NB4 (cell line): Measurements from ENCODE around the gene HLCS.

Experiments used
- DNase-seq: peaks from one replicate; pipeline ENCODE4 v3.0.0; 2010; ENCODE audit warnings: low read depth
- H3K4me3 ChIP-seq: one replicate; pipeline ENCODE4 v1.5.1; 2011; ENCODE audit warnings: mild to moderate bottlenecking, low read depth, low read length, moderate library complexity
- MAX ChIP-seq: IDR thresholded peaks from 2 replicates; pipeline ENCODE4 v1.6.1; 2011; ENCODE audit warnings: low read depth, low read length
- MYC ChIP-seq: IDR thresholded peaks from 2 replicates; pipeline ENCODE4 v1.6.1; 2011; ENCODE audit warnings: low read depth, low read length
- POLR2A ChIP-seq: IDR thresholded peaks from 2 replicates; pipeline ENCODE4 v1.6.1; 2011; ENCODE audit warnings: mild to moderate bottlenecking; ENCODE audit not compliant: insufficient read length; ENCODE audit errors: extremely low read depth
- TF ChIP-seq, protein P1 (sequence below): IDR thresholded peaks from one replicate; pipeline ENCODE4 v1.5.1; 2012; ENCODE audit warnings: low read depth, low read length

HLCS gene

DNA sequence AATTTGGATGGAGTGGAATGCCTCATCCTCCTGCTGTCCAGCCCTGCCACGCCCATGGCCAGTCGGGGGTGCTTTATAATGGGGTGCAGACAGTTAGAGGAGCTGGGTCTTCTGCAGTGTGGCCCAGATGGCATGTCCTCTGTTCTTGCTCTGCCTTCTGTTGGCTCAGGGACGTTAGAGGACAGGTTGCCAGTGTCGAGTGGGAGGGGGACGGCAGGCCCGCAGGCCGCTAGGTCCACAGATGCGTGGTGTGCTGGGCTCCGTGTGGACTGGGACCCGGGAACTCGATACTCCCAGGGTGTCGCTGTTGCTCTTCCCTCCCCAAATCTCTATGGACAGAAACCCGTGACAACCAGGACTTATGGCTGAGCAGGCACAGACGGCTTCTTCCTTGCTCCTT, 234.3 kb downstream of the HLCS start:
- TF ChIP-seq MAX, result no peak
- TF ChIP-seq MYC, result no peak
- TF ChIP-seq, protein P1, sequence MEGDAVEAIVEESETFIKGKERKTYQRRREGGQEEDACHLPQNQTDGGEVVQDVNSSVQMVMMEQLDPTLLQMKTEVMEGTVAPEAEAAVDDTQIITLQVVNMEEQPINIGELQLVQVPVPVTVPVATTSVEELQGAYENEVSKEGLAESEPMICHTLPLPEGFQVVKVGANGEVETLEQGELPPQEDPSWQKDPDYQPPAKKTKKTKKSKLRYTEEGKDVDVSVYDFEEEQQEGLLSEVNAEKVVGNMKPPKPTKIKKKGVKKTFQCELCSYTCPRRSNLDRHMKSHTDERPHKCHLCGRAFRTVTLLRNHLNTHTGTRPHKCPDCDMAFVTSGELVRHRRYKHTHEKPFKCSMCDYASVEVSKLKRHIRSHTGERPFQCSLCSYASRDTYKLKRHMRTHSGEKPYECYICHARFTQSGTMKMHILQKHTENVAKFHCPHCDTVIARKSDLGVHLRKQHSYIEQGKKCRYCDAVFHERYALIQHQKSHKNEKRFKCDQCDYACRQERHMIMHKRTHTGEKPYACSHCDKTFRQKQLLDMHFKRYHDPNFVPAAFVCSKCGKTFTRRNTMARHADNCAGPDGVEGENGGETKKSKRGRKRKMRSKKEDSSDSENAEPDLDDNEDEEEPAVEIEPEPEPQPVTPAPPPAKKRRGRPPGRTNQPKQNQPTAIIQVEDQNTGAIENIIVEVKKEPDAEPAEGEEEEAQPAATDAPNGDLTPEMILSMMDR, result no peak
- TF ChIP-seq POLR2A, result no peak

GRCh38 chr21:36730291-36731281, 235.9 kb downstream of the HLCS start:
- H3K4me3 ChIP-seq, result no peak overlapping the region
- no peak for TF ChIP-seq POLR2A
- no peak for TF ChIP-seq MAX

More for the DNA sequence above, 234.3 kb downstream of the HLCS start:
- DNase-seq, result no peak
- H3K4me3 ChIP-seq, result no peak overlapping the region

DNA sequence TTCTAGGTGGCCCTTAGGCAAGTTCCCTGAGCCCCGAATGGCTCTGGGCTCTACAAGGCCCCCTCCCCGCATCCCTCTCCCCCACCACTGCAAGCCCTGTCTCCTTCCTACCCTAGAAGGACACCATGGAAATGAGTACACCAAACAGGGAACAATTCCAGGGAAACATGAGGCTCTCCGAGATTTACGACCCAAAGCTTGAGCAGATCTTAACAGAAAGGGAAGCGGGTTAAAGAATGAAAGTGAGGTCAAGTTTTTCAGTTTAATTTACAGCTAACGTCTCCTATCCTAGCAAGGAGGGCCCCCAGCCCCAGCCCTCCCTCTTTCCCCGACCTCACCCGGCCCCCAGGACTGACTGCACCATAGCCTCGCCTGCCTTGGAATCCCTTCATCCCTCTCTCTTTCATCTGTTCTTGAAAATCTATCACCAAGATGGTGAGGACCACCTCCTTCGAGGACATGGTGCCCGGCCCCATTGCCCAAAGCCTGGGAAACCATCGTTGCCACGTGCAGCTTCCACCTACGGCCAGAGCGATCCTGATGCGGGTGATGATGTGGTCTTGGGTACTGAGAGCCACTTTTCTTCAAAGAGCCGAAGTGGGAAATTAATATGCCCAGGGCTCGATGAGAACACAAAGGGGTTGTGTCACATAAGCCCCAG, 237.0 kb downstream of the HLCS start:
- H3K4me3 ChIP-seq, result no peak overlapping the region
- no peak for DNase-seq
- TF ChIP-seq, protein P1, result no peak

More at GRCh38 chr21:36730291-36731281, 235.9 kb downstream of the HLCS start:
- DNase-seq, result no peak

DNA sequence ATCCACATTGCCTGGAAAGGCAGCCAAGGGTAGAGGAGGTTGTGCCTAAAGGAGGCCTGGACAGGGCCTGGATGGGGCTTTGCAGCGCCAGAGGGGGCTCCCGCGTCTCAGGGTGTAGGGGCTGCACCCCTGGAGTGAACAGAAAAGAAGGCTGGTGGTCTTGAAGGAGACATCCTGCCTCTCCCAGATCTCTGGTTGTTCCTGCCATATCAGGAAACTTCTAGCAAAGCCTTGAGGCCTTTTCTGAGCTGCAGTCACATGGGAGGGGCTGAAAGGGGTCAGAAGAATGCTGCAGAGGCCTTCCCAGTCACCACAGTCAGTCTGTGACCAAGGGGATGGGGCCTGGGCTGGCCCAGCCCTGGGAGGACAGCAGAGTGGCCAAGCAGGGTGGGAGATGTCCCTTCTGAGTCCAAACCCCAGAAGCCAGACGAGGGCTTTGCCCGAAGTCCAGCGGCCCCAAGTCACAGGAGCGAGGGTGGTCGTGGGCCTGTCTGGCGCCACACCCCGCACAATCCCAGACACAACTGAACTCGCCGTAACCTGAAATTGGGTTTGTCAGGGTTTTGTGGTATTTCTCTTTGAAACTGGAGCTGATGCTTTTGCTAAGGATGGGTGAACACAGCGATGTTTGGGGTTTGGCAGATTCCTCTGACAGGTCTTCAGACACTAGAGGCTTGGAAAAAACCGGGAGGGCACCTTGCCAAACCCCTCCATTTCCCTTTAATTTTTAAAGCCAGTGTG, 237.9 kb downstream of the HLCS start:
- H3K4me3 ChIP-seq, result no peak overlapping the region
- TF ChIP-seq POLR2A (no peak), MYC (no peak), MAX (no peak)
- TF ChIP-seq, protein P1, result no peak
- DNase-seq, result no peak

- no peak for TF ChIP-seq POLR2A
- TF ChIP-seq MAX, result no peak
- TF ChIP-seq, protein P1, result peak; percentile 7
- TF ChIP-seq MYC, result no peak
- DNase-seq, result no peak
- no peak overlapping the region for H3K4me3 ChIP-seq
Observed at GRCh38 chr21:36727866-36728265, 238.6 kb downstream of the HLCS start.

GRCh38 chr21:36725793-36726386, 240.6 kb downstream of the HLCS start:
- DNase-seq, result no peak
- H3K4me3 ChIP-seq, result no peak overlapping the region
- TF ChIP-seq, protein P1, result no peak
